Mononuclear cell (primary cell): Measurements from ENCODE around the gene PIAS1. TPM values are rescaled to one million over a fixed set of nuclear protein-coding genes. Genes with fewer than 3 reads are reported as not detected.

Experiments used
- H3K27me3 ChIP-seq: 2 replicates; pipeline ENCODE4 v1.6.0; 2011; ENCODE audit warnings: low read length, control low read depth; ENCODE audit not compliant: insufficient read depth
- H3K4me1 ChIP-seq: 2 replicates; pipeline ENCODE4 v1.5.1; 2011; ENCODE audit warnings: mild to moderate bottlenecking, low read length, control low read depth; ENCODE audit not compliant: insufficient read depth
- H3K4me3 ChIP-seq: 2 replicates; pipeline ENCODE4 v1.5.1; 2011; ENCODE audit warnings: mild to moderate bottlenecking, low read length, moderate library complexity
- H3K9me3 ChIP-seq: 2 replicates; pipeline ENCODE4 v1.5.1; 2011; ENCODE audit warnings: low read depth, mild to moderate bottlenecking, control low read depth, low read length
- total RNA-seq: library from RNA; depleted of rRNA; stranded (reverse); fragments of >200 nt; gene quantifications from one replicate; pipeline ENCODE4 v1.2.3, GENCODE V29; 2012

The PIAS1 gene
- total RNA-seq, 1 donor: 200 TPM

DNA sequence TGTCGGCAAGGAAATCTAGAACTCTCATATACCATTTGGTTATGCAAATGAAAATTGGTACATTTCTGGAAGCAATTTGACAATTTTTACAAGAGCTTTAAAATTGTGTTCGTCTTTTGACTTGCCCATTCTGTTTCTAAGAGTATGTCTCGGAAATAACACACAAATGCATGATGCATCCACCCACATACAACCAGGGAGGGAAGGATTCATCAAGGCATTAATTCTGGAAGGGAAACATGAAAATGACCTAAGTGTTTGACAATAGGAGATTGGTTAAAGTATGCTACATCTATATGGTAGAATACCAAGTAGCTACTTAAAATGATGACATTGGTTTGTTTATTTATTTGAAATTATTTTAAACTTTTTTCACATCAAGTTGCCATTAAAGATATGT is 58.6 kb downstream of the PIAS1 start:
- H3K4me1 ChIP-seq: peaks cover 6% of the 10 kb centered on the region
- H3K4me3 ChIP-seq: no peak overlapping the region
- H3K27me3 ChIP-seq: no peaks in the 10 kb centered on the region
- no peaks in the 10 kb centered on the region for H3K9me3 ChIP-seq

DNA sequence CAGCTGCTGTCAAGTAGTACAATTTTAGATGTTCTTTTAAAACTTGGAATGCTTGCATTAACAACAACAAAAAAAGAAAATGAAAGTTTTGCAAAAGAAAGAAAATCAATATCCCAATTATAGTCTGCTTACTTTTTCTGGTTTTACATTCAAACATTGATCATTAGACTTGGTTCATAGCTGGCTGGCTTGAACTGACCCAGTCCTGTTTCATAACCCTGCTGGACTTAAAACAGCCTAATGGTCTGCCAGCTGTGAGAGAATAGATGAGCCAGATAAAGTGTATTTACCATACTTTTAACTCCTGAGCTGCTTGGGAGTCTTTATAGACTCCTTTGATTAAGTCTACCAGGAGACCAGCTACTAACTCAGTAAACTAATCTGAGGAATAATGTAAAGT is 59.2 kb downstream of the PIAS1 start:
- H3K27me3 ChIP-seq: no peaks in the 10 kb centered on the region
- H3K4me1 ChIP-seq: peaks cover 6% of the 10 kb centered on the region
- no peak overlapping the region for H3K4me3 ChIP-seq
- no peaks in the 10 kb centered on the region for H3K9me3 ChIP-seq

DNA sequence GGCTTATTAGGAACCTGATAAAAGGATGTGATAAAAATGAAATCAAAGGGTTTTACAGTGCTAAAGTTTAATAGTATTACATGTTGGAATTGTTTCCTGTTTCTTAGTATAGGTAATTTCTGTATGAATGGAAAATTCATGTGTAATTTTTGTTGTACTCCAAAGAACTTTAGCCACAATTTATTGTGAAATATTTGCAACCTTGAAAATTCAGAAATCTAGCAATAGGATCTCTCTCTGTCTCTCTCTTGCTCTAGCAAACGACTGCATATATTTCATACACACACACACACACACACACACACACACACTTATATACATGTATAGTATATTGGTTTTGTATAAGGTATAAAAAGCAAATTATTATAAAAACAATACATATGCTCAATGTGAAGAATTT is 59.6 kb downstream of the PIAS1 start:
- no peak overlapping the region for H3K4me3 ChIP-seq
- H3K27me3 ChIP-seq: no peaks in the 10 kb centered on the region
- no peaks in the 10 kb centered on the region for H3K9me3 ChIP-seq
- H3K4me1 ChIP-seq: peaks cover 6% of the 10 kb centered on the region

DNA sequence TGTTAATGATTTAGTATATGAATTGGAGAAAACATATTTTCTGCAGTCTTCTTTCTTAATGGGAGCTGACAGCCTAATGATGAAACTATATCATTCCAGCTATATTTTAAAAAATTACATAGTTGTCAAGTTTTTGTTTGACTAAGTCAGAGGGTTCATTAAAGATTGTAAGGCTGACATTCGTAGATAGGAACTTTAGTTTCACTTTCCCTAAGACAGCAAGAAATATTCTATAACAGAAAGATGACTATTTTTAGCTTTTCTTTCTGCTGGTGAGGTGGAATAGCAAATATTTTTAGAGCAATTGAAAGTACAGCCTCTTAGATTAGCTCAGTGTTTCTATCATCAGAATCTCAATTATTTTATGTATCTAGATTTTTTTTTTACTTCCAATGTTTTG is 60.2 kb downstream of the PIAS1 start:
- Histone ChIP-seq H3K27me3 (no peaks in the 10 kb centered on the region), H3K4me1 (peaks cover 6% of the 10 kb centered on the region), H3K4me3 (no peak overlapping the region), H3K9me3 (no peaks in the 10 kb centered on the region)

DNA sequence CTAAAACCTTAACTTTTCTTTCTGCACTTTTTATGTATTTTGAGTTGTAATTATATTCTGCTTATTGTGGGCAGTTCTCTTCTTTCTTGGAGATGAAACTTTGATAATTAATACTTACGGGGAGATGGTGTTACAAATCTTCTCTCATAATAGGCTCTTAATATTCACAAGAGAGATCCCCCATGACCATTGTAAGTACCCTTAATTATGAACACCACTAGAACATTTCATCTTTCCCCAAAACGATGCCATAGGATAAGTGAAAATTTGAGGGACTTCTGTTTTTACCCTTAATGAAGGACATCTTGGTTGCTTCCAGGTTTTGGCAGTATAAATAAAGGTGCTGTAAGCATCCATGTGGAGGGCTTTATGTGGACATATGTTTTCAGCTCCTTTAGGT is 60.7 kb downstream of the PIAS1 start:
- Histone ChIP-seq H3K9me3 (no peaks in the 10 kb centered on the region), H3K27me3 (no peaks in the 10 kb centered on the region), H3K4me3 (no peak overlapping the region), H3K4me1 (peaks cover 6% of the 10 kb centered on the region)

DNA sequence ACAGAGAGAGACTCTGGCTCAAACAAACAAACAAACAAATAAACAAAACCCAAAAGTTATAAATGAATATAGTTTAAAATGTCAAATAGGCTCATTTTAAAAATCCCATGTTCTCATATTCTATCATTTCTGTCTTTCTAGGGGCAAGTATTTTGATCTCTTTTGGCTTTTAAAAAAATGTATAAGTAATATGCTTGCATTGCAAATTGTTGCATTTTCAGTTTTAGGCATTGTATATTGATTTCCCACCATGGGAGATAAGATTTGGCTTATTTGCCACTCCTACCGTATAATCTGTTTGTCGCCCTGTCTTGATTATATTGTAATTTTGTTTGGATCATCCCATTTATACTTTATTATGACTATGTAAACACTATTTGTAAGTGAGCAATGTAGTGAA is 70.6 kb downstream of the PIAS1 start:
- Histone ChIP-seq H3K4me3 (no peak overlapping the region), H3K4me1 (no peaks in the 10 kb centered on the region), H3K27me3 (no peaks in the 10 kb centered on the region), H3K9me3 (no peaks in the 10 kb centered on the region)

DNA sequence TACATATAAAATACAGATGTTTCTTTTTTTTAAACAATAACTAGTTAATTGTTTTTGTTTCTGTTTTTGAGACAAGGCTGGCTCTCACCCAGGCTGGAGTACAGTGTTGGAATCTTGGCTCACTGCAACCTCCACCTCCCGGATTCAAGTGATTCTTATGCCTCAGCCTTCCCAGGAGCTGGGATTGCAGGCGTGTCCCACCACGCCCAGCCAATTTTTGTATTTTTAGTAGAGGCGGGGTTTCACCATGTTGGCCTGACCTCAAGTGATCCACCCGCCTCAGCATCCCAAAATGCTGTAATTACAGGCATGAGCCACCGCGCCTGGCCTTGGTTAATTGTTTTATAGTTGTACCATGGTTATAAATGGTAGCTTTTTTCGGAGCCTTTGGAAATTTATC is 72.3 kb downstream of the PIAS1 start:
- Histone ChIP-seq H3K9me3 (no peaks in the 10 kb centered on the region), H3K4me3 (no peak overlapping the region), H3K4me1 (no peaks in the 10 kb centered on the region), H3K27me3 (no peaks in the 10 kb centered on the region)

DNA sequence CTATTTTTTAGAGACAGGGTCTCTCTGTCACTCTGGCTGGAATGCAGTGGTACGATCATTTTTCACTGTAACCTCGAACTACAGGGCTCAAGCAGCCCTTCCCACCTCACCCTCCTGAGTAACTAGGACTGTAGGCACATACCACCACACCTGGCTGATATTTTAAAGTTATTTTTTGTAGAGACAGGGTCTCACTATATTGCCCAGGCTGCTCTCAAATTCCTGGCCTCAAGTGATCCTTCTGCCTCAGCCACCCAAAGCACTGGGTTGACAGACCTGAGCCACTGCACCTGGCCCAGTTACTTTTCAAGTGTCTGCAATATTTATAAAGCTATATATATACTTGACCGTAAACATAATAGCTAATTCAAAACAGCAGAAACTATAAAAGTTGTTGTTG is 75.0 kb downstream of the PIAS1 start:
- Histone ChIP-seq H3K27me3 (no peaks in the 10 kb centered on the region), H3K4me3 (no peak overlapping the region), H3K9me3 (no peaks in the 10 kb centered on the region), H3K4me1 (no peaks in the 10 kb centered on the region)

DNA sequence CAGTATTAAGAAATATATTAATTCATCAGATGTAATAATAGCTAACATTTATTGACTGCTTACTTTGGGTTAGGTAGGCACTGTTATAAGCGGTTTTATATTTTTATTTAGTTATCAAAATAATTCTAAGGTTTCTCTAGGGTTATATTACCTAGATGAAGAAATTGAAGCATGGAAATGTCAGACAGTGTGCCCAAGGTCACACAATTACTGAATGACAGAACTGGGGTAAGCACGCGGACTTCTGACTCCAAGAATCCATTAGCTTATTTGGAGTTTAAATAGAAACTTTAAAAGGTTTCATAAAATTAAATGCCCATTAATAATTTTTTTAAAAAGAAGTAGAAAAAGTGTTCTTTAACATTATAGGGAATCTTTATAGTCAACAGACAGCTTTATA is 76.7 kb downstream of the PIAS1 start:
- Histone ChIP-seq H3K27me3 (no peaks in the 10 kb centered on the region), H3K9me3 (no peaks in the 10 kb centered on the region), H3K4me3 (no peak overlapping the region), H3K4me1 (no peaks in the 10 kb centered on the region)

DNA sequence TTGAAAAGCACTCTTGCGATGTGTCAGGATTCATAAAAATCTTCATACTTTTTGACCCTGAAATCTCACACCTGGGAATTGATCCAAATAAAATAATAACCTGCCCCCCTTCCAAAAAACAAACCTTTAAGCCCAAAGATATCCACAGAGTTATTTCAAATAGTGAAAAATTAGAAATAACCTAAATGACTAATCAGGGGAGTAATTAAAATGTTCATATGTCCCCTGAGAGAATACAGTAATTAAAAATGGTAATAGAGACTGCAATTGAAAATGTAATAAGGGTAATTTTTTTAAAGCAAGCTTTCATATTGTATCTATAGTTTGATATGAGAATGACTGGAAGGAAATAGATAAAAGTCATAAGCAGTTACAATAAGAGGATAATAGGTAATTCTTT is 83.0 kb downstream of the PIAS1 start:
- Histone ChIP-seq H3K4me3 (no peak overlapping the region), H3K4me1 (no peaks in the 10 kb centered on the region), H3K9me3 (no peaks in the 10 kb centered on the region), H3K27me3 (no peaks in the 10 kb centered on the region)

DNA sequence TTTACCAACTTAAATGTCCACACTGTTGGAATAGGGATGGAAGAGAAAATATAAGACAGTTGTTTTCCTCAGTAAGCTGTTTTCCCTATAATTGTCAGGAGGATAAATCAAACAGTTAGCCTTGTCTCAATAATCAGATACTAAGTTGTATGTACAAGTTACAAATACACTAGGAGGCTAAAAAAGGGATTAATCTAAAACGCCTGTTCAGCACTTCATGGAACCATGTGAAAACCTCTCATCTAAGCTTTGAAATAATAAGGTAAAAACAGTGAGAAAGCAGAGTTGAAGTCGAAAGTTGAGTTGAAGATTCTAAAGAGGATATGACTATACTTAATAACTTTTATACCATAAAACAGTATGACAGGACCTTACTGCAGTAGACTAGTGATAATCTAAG is 89.0 kb downstream of the PIAS1 start:
- Histone ChIP-seq H3K9me3 (no peaks in the 10 kb centered on the region), H3K4me3 (no peak overlapping the region), H3K27me3 (no peaks in the 10 kb centered on the region), H3K4me1 (no peaks in the 10 kb centered on the region)

DNA sequence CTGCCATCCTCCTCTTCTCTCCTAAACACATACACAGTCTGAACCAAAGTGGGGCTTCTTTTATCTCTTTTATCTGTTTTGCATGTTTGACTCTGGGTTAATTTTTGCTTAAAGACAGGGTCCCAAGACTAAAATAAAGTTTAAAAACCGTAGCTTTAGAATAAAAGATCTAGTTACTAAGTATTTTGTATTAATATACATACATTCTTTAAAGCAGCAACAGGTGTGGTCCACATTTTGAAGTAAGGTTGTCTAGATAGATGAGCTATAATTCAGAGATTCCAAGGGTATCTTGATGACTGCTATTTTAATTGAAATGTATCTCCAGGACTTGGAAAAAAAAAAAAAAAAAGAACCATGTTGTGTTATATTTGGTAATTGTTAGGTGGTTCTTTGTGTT is 89.7 kb downstream of the PIAS1 start:
- Histone ChIP-seq H3K27me3 (no peaks in the 10 kb centered on the region), H3K9me3 (no peaks in the 10 kb centered on the region), H3K4me1 (no peaks in the 10 kb centered on the region), H3K4me3 (no peak overlapping the region)

DNA sequence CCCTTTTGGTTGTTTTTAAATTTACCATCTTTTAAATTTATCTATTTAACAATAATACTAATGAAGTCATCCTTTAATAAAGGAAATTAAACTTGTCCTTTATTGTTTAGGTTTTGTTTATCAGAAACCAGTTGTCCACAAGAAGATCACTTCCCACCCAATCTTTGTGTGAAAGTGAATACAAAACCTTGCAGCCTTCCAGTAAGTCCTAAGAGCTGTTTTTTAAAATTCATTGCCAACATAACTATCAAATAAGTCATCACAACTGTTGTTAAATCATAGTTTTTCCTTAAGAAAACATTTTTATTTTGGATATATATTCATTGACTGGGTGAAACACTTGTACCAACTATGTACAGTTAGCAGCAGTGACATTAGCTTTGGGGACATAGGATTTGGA is 91.6 kb downstream of the PIAS1 start:
- H3K27me3 ChIP-seq: no peaks in the 10 kb centered on the region
- no peaks in the 10 kb centered on the region for H3K4me1 ChIP-seq
- no peak overlapping the region for H3K4me3 ChIP-seq
- H3K9me3 ChIP-seq: no peaks in the 10 kb centered on the region

DNA sequence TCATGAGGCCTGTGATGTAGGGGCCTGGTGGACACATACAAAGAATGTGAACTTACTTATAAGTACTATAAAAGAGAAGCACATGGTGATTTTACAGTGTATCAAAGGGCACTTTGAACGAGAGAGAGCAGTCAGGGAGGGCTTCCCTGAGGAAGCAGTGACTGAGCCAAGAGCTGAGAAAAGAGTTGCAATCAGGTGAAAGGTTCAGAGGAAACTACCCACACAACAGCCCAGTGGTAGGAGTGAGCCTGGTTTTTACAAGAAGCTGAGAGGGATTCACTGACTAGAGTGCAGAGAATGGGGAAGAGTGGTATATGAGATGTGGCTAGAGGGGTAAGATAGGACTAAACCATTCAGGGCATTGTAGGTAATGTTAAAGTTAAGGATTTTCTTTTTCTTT is 93.9 kb downstream of the PIAS1 start:
- H3K9me3 ChIP-seq: no peaks in the 10 kb centered on the region
- H3K4me1 ChIP-seq: no peaks in the 10 kb centered on the region
- no peaks in the 10 kb centered on the region for H3K27me3 ChIP-seq
- no peak overlapping the region for H3K4me3 ChIP-seq

DNA sequence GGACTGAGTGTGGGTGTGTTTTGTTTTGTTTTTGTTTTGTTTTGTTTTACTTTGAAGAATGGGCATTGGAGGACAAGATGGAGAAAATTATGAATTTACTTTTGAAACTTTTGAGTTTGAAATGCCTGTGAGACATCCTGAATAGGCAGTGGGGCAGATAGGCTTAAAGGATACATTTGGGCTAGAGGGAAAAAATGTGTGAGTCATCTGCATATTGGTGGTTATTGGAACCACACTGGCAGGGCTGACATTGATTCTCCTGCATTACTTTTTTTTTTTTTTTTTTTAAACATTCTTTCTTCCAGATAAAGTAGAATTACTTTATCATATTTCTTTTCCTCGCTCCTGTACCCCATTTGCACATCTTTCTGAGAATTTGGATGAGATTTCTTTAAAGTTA is 94.9 kb downstream of the PIAS1 start:
- Histone ChIP-seq H3K9me3 (no peaks in the 10 kb centered on the region), H3K27me3 (no peaks in the 10 kb centered on the region), H3K4me1 (no peaks in the 10 kb centered on the region), H3K4me3 (no peak overlapping the region)

DNA sequence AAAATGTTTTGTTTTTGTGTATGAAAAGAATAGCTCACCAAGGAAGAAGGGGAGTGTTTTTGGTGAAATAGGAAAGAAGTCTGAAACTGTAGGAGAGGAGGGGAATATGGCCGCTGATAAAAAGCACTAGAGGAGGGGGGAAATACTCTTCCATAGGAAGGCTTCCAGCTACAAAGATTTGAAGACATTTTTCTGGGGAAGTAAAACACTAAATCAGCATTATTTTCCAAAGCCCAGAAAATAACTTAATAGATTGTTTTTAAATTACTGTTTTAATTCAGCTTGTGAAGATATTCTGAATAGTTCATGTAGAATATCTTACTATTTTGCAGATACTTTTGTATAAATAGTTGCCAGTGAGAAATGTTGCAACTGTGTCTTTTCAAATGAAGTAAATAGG is 96.1 kb downstream of the PIAS1 start:
- no peak overlapping the region for H3K4me3 ChIP-seq
- no peaks in the 10 kb centered on the region for H3K4me1 ChIP-seq
- H3K9me3 ChIP-seq: no peaks in the 10 kb centered on the region
- no peaks in the 10 kb centered on the region for H3K27me3 ChIP-seq

DNA sequence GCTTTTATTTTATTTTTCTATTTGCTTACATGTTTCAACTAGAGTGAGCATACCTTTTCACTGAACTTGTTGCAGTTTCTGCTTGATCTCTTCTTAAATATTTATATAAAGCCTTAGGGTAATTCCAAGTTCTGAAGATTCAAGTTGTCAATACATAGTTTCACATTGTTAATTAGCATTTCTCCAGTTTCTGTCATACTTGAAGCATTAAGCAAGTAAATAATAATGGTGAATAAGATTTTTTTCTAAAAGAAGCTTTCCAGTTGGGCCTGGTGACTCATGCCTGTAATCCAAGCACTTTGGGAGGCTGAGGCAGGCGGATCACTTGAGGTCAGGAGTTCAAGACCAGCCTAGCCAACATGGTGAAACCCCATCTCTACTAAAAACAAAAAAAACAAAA is 97.2 kb downstream of the PIAS1 start:
- no peaks in the 10 kb centered on the region for H3K9me3 ChIP-seq
- H3K27me3 ChIP-seq: no peaks in the 10 kb centered on the region
- H3K4me3 ChIP-seq: no peak overlapping the region
- H3K4me1 ChIP-seq: no peaks in the 10 kb centered on the region
